Dermis blood vessel endothelial cell (primary cell): ENCODE data around the gene PCDH9. TPM values are rescaled to one million over a fixed set of nuclear protein-coding genes. Genes with fewer than 3 reads are reported as not detected.
"Not testable (repeated sequence)": the region's sequence is repeated elsewhere in the genome, so short reads cannot be mapped to it uniquely, and the experiment has no call there.

ENCODE experiments used
- DNase-seq: peaks from one replicate; pipeline ENCODE4 v3.0.0; 2010
- total RNA-seq: library from RNA; depleted of rRNA; stranded (reverse); fragments of >200 nt; gene quantifications from 2 replicates; pipeline ENCODE4 v1.2.3, GENCODE V29; 2014

Gene PCDH9
- total RNA-seq, 1 donor from 2014 or later: 0.68 TPM

GRCh38 chr13:66314911-66315310 is 915.2 kb downstream of the PCDH9 start:
- no peak for DNase-seq

- no peak for DNase-seq
These were observed 916.7 kb downstream of the PCDH9 start for GRCh38 chr13:66313413-66313812.

GRCh38 chr13:66312312-66313087 is 917.6 kb downstream of the PCDH9 start:
- peak; percentile 15 for DNase-seq

GRCh38 chr13:66305961-66306617 is 924.0 kb downstream of the PCDH9 start:
- DNase-seq: no peak

- no peak for DNase-seq
These were observed 928.7 kb downstream of the PCDH9 start for GRCh38 chr13:66301482-66301881.

- DNase-seq: no peak
These were observed 929.1 kb downstream of the PCDH9 start for GRCh38 chr13:66301006-66301405.

GRCh38 chr13:66296875-66297274 is 933.3 kb downstream of the PCDH9 start:
- no peak for DNase-seq

- DNase-seq: no peak
These were observed 933.8 kb downstream of the PCDH9 start for GRCh38 chr13:66296328-66296727.

GRCh38 chr13:66286806-66287205 is 943.3 kb downstream of the PCDH9 start:
- not testable (repeated sequence) for DNase-seq

GRCh38 chr13:66275416-66275815 is 954.7 kb downstream of the PCDH9 start:
- DNase-seq: no peak

- no peak for DNase-seq
These were observed 957.1 kb downstream of the PCDH9 start for GRCh38 chr13:66273011-66273410.

- DNase-seq: no peak
These were observed 963.4 kb downstream of the PCDH9 start for GRCh38 chr13:66266761-66267160.

- no peak for DNase-seq
These were observed 963.8 kb downstream of the PCDH9 start for GRCh38 chr13:66266348-66266747.

- no peak for DNase-seq
These were observed 964.8 kb downstream of the PCDH9 start for GRCh38 chr13:66265371-66265770.

- DNase-seq: no peak
These were observed 965.2 kb downstream of the PCDH9 start for GRCh38 chr13:66264971-66265370.

GRCh38 chr13:66262330-66262729 is 967.8 kb downstream of the PCDH9 start:
- no peak for DNase-seq

- DNase-seq: not testable (repeated sequence)
These were observed 970.7 kb downstream of the PCDH9 start for GRCh38 chr13:66259426-66259825.
